A549 (cell line): ENCODE measurements around the gene FAM98C. TPM values are rescaled to one million over a fixed set of nuclear protein-coding genes. Genes with fewer than 3 reads are reported as not detected.

Experiments
- ATAC-seq, 2 experiments: fragments of 200-7000 bp in 1 of 2; fragments of >200 bp in 1 of 2; cut with Nextera tagmentation in 1 of 2; cut with Tn5 transposase in 1 of 2; 3 replicates each; pipeline versions ENCODE4 v1.8.0 to v1.9.1; 2018 to 2020; ENCODE audit warnings: mild to moderate bottlenecking in 1 of 2, moderate library complexity in 1 of 2
- CTCF ChIA-PET: fragments of 300-600 bp; sonication (Branson Sonifier 250); formaldehyde crosslinking; extraction: SDS; loops from one replicate; lab custom pipeline; 2021; ENCODE audit warnings: antibody characterized with exemption, inconsistent platforms; lab: Yijun Ruan, JAX
- POLR2A ChIA-PET: fragments of 350-600 bp; formaldehyde crosslinking; extraction: SDS; loops from one replicate; lab custom pipeline; 2021; ENCODE audit warnings: antibody characterized with exemption, inconsistent platforms; lab: Yijun Ruan, JAX
- DNase-seq, 2 experiments: peaks; one replicate each; pipeline versions ENCODE4 v3.0.0 to v3.0.0-alpha.2; 2011 to 2016; ENCODE audit warnings: low read depth in 1 of 2, low spot score in 1 of 2
- FAIRE-seq: peaks from 2 replicates; lab custom pipeline; 2011; peaks lifted over from hg19 to GRCh38; lab: Jason Lieb, UNC
- H3K27ac ChIP-seq, 2 experiments: fragments of >200 bp; sonication (Bioruptor Twin); formaldehyde crosslinking; 3 replicates each; pipeline ENCODE4 v1.5.1; 2016 to 2017
- H3K4me1 ChIP-seq: fragments of >200 bp; sonication (Bioruptor Twin); formaldehyde crosslinking; 3 replicates; pipeline ENCODE4 v1.6.1; 2016
- H3K4me2 ChIP-seq: fragments of >200 bp; sonication (Bioruptor Twin); formaldehyde crosslinking; 3 replicates; pipeline ENCODE4 v1.6.1; 2016
- H3K4me3 ChIP-seq: fragments of >200 bp; sonication (Bioruptor Twin); formaldehyde crosslinking; 3 replicates; pipeline ENCODE4 v1.5.1; 2016
- H3K9me3 ChIP-seq: fragments of >200 bp; sonication (Bioruptor Twin); formaldehyde crosslinking; 3 replicates; pipeline ENCODE4 v1.6.1; 2016
- CBX2 ChIP-seq: fragments of 200-600 bp; sonication (generic); IDR thresholded peaks from 2 replicates; pipeline ENCODE4 v1.6.1; 2016; ENCODE audit warnings: low read depth, mild to moderate bottlenecking, borderline replicate concordance
- CBX8 ChIP-seq: fragments of 200-600 bp; sonication (generic); IDR thresholded peaks from 2 replicates; pipeline ENCODE4 v1.6.1; 2016
- CHD4 ChIP-seq: fragments of 200-600 bp; sonication (generic); IDR thresholded peaks from 2 replicates; pipeline ENCODE4 v1.6.1; 2016; ENCODE audit warnings: antibody characterized with exemption, mild to moderate bottlenecking, borderline replicate concordance
- EP300 ChIP-seq, 2 experiments: fragments of >200 bp; sonication (Bioruptor Twin); formaldehyde crosslinking; IDR thresholded peaks; 2 replicates in 1 of 2; 3 replicates in 1 of 2; pipeline ENCODE4 v1.6.1; 2016 to 2017
- ESRRA ChIP-seq: fragments of 150-350 bp; IDR thresholded peaks from 2 replicates; pipeline ENCODE4 v1.6.1; 2014; ENCODE audit warnings: mild to moderate bottlenecking, low read length, borderline replicate concordance
- FOSB ChIP-seq: fragments of 250-450 bp; sonication (Bioruptor Pico); IDR thresholded peaks from 2 replicates; pipeline ENCODE4 v1.5.0; 2020; ENCODE audit warnings: mild to moderate bottlenecking, moderate library complexity
- FOSL2 ChIP-seq, 2 experiments: fragments of 450-650 bp in 1 of 2; fragments of >200 bp in 1 of 2; sonication (Bioruptor Twin) in 1 of 2; formaldehyde crosslinking; IDR thresholded peaks; 2 replicates each; pipeline versions ENCODE4 v1.5.0 to v1.6.1; 2016 to 2020; ENCODE audit warnings: mild to moderate bottlenecking in 1 of 2, moderate library complexity in 1 of 2
- KDM5A ChIP-seq: fragments of 200-600 bp; sonication (generic); IDR thresholded peaks from 2 replicates; pipeline ENCODE4 v1.6.1; 2016; ENCODE audit warnings: antibody characterized with exemption, mild to moderate bottlenecking
- MAFK ChIP-seq: fragments of 450-650 bp; IDR thresholded peaks from 2 replicates; pipeline ENCODE4 v1.6.1; 2014; ENCODE audit not compliant: partially characterized antibody
- MAZ ChIP-seq: fragments of 150-350 bp; IDR thresholded peaks from 2 replicates; pipeline ENCODE4 v1.6.1; 2014; ENCODE audit warnings: antibody characterized with exemption, low read depth, low read length, borderline replicate concordance
- NPAS2 ChIP-seq: fragments of 250-450 bp; sonication (Bioruptor Pico); IDR thresholded peaks from 2 replicates; pipeline ENCODE4 v1.8.0; 2022; ENCODE audit warnings: mild to moderate bottlenecking, moderate library complexity, borderline replicate concordance
- PHF8 ChIP-seq: fragments of 200-600 bp; sonication (generic); IDR thresholded peaks from 2 replicates; pipeline ENCODE4 v1.6.1; 2016; ENCODE audit warnings: low read depth, mild to moderate bottlenecking, antibody characterized with exemption, moderate library complexity, borderline replicate concordance
- POLR2A ChIP-seq: IDR thresholded peaks from 2 replicates; pipeline ENCODE4 v1.6.1; 2012; ENCODE audit warnings: mild to moderate bottlenecking, low read length
- POLR2AphosphoS2 ChIP-seq: conservative IDR thresholded peaks from 2 replicates; pipeline ENCODE4 v1.6.1; 2012; ENCODE audit warnings: low read length, improper control_type of control experiment, inconsistent platforms
- RARB ChIP-seq: fragments of 250-450 bp; sonication (Bioruptor Pico); IDR thresholded peaks from 2 replicates; pipeline ENCODE4 v1.8.0; 2021; ENCODE audit warnings: mild to moderate bottlenecking, moderate library complexity
- RFX5 ChIP-seq: fragments of 450-650 bp; IDR thresholded peaks from 2 replicates; pipeline ENCODE4 v1.7.1; 2014; ENCODE audit warnings: antibody characterized with exemption, mild to moderate bottlenecking, moderate library complexity
- RNF2 ChIP-seq: fragments of 200-600 bp; sonication (generic); IDR thresholded peaks from 2 replicates; pipeline ENCODE4 v1.6.1; 2016; ENCODE audit warnings: low read depth, mild to moderate bottlenecking, antibody characterized with exemption, moderate library complexity, borderline replicate concordance
- SREBF2 ChIP-seq: fragments of 450-650 bp; IDR thresholded peaks from 2 replicates; pipeline ENCODE4 v1.6.1; 2014; ENCODE audit warnings: mild to moderate bottlenecking, moderate library complexity
- TFCP2L1 ChIP-seq: fragments of 250-450 bp; sonication (Bioruptor Pico); IDR thresholded peaks from 2 replicates; pipeline ENCODE4 v1.5.0; 2021; ENCODE audit warnings: mild to moderate bottlenecking
- TP53 ChIP-seq: fragments of 250-450 bp; sonication (Bioruptor Pico); IDR thresholded peaks from 2 replicates; pipeline ENCODE4 v1.5.0; 2021; ENCODE audit warnings: mild to moderate bottlenecking, moderate library complexity
- ZC3H11A ChIP-seq: fragments of 450-650 bp; IDR thresholded peaks from 2 replicates; pipeline ENCODE4 v1.6.1; 2014; ENCODE audit warnings: antibody characterized with exemption, mild to moderate bottlenecking
- ZFP36 ChIP-seq: fragments of 450-650 bp; IDR thresholded peaks from 2 replicates; pipeline ENCODE4 v1.6.1; 2014; ENCODE audit warnings: borderline replicate concordance; ENCODE audit not compliant: partially characterized antibody
- ZNF302 ChIP-seq: fragments of 250-450 bp; sonication (Bioruptor Pico); IDR thresholded peaks from 2 replicates; pipeline ENCODE4 v1.9.0; 2021; ENCODE audit warnings: inconsistent platforms, mild to moderate bottlenecking, moderate library complexity
- ZSCAN20 ChIP-seq: fragments of 250-450 bp; sonication (Bioruptor Pico); IDR thresholded peaks from 2 replicates; pipeline ENCODE4 v1.8.0; 2022; ENCODE audit warnings: mild to moderate bottlenecking, moderate library complexity
- WGBS: methylation state at CpG from one replicate; pipeline ENCODE4 v1.1.6; 2017; ENCODE audit errors: missing lambda C conversion rate; 5-methylcytosine and 5-hydroxymethylcytosine counted together
- polyA plus RNA-seq, 4 experiments: library from polyadenylated mRNA; depleted of rRNA in 3 of 4; stranded (reverse); fragments of >200 nt; fragmentation: RNase III in 1 of 4; extraction: RNeasy Plus Mini Kit Qiagen cat#74134 plus additional on column Dnase treatment in 1 of 4; gene quantifications; 2 replicates in 3 of 4; 3 replicates in 1 of 4; pipeline ENCODE4 v1.2.3, GENCODE V29; 2011 to 2017
- TF ChIP-seq, protein P1 (sequence below): IDR thresholded peaks from 2 replicates; pipeline ENCODE4 v1.6.1; 2012
- TF ChIP-seq, protein P2 (sequence below): fragments of 150-350 bp; IDR thresholded peaks from 2 replicates; pipeline ENCODE4 v1.6.1; 2014; ENCODE audit warnings: low read depth, mild to moderate bottlenecking, low read length
- TF ChIP-seq, protein P3 (sequence below): fragments of 200-600 bp; sonication (generic); IDR thresholded peaks from 2 replicates; pipeline ENCODE4 v1.6.1; 2016; ENCODE audit warnings: antibody characterized with exemption, mild to moderate bottlenecking, moderate library complexity
- TF ChIP-seq, protein P4 (sequence below): fragments of >200 bp; sonication (Bioruptor Twin); formaldehyde crosslinking; IDR thresholded peaks from 3 replicates; pipeline ENCODE4 v1.6.1; 2016
- TF ChIP-seq, protein P5 (sequence below): fragments of >200 bp; sonication (Bioruptor Twin); formaldehyde crosslinking; IDR thresholded peaks from 3 replicates; pipeline ENCODE4 v1.5.1; 2016
- TF ChIP-seq, protein P6 (sequence below): IDR thresholded peaks from 2 replicates; pipeline ENCODE4 v1.6.1; 2012

FAM98C gene
- polyA plus RNA-seq, 2 of the 4 experiments (the other 2 are of a cell fraction): 12.8 to 20.4 TPM

DNA sequence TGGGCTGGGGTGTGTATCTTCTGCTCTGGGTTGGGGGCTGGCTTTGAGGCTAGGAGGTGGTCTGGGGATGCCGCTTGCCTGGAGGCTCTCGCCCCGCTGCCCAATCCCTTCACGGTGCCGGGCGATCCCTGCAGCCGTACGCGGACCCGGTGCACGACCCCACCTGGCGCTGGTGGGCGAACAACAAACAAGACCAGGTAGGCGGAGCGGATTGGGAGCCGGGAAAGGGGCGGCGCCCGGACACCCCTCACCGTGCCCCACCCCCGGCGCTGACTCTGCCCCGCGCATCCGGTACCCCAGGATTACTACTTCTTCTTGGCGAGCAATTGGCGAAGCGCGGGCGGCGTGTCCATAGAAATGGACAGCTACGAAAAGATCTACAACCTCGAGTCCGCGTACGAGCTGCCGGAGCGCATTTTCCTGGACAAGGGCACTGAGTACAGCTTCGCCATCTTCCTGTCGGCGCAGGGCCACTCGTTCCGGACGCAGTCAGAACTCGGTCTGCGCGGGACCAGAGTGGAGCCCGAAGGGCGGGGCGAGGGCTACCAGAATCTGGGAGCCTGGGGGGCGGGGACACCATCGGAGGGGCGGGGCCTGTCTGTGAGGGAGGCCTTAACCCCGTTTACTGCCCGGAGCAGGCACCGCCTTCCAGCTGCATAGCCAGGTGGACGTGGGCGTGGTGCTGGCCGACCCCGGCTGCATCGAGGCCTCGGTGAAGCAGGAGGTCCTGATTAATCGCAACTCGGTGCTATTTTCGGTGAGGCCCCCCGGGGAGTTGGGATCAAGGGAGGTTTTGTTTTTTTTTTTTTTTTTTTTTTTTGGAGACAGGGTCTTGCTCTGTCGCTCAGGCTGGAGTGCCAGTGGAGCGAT is 40.6 kb upstream of the FAM98C start:
- no peaks in the 10 kb centered on the region for H3K9me3 ChIP-seq
- FAIRE-seq (peak; percentile 49), DNase-seq (peak; percentile 92 to 94), ATAC-seq (peak; percentile 72 to 80)
- peak overlapping the region; percentile 65 for H3K4me3 ChIP-seq
- H3K4me2 ChIP-seq: peak overlapping the region; percentile 86
- POLR2A ChIA-PET: interaction anchor here (0.5 to 3.0 kb wide), 9 partner anchors 11 to 568 kb away, joined by 3 to 41 read pairs (median 5); partner anchors contain the start of genes C19orf33, FAM98C, GGN and MRPS12
- peaks cover 9% of the 10 kb centered on the region; the same call in 1 of the 3 replicates for H3K4me1 ChIP-seq
- peak overlapping the region; percentile 62 to 81 for H3K27ac ChIP-seq
- CTCF ChIA-PET: interaction anchor here (0.6 to 1.6 kb wide), 14 partner anchors 8 to 855 kb away, joined by 3 to 6 read pairs (median 3); partner anchors contain the start of genes CATSPERG, FAM98C, PPP1R14A and PSMD8
- 2% methylated on average over 68 of the region's 68 CpGs for WGBS
- TF ChIP-seq, protein P1, sequence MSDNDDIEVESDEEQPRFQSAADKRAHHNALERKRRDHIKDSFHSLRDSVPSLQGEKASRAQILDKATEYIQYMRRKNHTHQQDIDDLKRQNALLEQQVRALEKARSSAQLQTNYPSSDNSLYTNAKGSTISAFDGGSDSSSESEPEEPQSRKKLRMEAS: peak; percentile 74
- TF ChIP-seq SREBF2 (no peak), EP300 (IDR thresholded peaks at IDR 0.05) (no peak), CHD4 (no peak), CBX8 (no peak), ZSCAN20 (CRISPR knock-in tag) (no peak), POLR2AphosphoS2 (no peak), TFCP2L1 (no peak), KDM5A (no peak), ZFP36 (no peak), NPAS2 (no peak), CBX2 (no peak), MAZ (no peak; the same call in 1 of the 2 replicates), TP53 (CRISPR knock-in tag) (no peak), ZC3H11A (no peak), MAFK (no peak), POLR2A (peak; percentile 57), ZNF302 (no peak), FOSB (CRISPR knock-in tag) (no peak), RARB (CRISPR knock-in tag) (no peak), FOSL2 (IDR thresholded peaks at IDR 0.05) (no peak), FOSL2 (CRISPR knock-in tag; IDR thresholded peaks at IDR 0.05) (peak; percentile 4; the same call in 1 of the 2 replicates), RNF2 (0 out of 2 replicates have a peak, but pooled peaks have one; percentile 30), ESRRA (no peak), PHF8 (peak; percentile 63; the same call in 1 of the 2 replicates), RFX5 (0 out of 2 replicates have a peak, but pooled peaks have one; percentile 36)
- TF ChIP-seq, protein P2, sequence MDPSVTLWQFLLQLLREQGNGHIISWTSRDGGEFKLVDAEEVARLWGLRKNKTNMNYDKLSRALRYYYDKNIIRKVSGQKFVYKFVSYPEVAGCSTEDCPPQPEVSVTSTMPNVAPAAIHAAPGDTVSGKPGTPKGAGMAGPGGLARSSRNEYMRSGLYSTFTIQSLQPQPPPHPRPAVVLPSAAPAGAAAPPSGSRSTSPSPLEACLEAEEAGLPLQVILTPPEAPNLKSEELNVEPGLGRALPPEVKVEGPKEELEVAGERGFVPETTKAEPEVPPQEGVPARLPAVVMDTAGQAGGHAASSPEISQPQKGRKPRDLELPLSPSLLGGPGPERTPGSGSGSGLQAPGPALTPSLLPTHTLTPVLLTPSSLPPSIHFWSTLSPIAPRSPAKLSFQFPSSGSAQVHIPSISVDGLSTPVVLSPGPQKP: no peak
- TF ChIP-seq, protein P3, sequence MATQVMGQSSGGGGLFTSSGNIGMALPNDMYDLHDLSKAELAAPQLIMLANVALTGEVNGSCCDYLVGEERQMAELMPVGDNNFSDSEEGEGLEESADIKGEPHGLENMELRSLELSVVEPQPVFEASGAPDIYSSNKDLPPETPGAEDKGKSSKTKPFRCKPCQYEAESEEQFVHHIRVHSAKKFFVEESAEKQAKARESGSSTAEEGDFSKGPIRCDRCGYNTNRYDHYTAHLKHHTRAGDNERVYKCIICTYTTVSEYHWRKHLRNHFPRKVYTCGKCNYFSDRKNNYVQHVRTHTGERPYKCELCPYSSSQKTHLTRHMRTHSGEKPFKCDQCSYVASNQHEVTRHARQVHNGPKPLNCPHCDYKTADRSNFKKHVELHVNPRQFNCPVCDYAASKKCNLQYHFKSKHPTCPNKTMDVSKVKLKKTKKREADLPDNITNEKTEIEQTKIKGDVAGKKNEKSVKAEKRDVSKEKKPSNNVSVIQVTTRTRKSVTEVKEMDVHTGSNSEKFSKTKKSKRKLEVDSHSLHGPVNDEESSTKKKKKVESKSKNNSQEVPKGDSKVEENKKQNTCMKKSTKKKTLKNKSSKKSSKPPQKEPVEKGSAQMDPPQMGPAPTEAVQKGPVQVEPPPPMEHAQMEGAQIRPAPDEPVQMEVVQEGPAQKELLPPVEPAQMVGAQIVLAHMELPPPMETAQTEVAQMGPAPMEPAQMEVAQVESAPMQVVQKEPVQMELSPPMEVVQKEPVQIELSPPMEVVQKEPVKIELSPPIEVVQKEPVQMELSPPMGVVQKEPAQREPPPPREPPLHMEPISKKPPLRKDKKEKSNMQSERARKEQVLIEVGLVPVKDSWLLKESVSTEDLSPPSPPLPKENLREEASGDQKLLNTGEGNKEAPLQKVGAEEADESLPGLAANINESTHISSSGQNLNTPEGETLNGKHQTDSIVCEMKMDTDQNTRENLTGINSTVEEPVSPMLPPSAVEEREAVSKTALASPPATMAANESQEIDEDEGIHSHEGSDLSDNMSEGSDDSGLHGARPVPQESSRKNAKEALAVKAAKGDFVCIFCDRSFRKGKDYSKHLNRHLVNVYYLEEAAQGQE: no peak
- TF ChIP-seq, protein P4, sequence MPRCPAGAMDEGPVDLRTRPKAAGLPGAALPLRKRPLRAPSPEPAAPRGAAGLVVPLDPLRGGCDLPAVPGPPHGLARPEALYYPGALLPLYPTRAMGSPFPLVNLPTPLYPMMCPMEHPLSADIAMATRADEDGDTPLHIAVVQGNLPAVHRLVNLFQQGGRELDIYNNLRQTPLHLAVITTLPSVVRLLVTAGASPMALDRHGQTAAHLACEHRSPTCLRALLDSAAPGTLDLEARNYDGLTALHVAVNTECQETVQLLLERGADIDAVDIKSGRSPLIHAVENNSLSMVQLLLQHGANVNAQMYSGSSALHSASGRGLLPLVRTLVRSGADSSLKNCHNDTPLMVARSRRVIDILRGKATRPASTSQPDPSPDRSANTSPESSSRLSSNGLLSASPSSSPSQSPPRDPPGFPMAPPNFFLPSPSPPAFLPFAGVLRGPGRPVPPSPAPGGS: no peak
- TF ChIP-seq, protein P5, sequence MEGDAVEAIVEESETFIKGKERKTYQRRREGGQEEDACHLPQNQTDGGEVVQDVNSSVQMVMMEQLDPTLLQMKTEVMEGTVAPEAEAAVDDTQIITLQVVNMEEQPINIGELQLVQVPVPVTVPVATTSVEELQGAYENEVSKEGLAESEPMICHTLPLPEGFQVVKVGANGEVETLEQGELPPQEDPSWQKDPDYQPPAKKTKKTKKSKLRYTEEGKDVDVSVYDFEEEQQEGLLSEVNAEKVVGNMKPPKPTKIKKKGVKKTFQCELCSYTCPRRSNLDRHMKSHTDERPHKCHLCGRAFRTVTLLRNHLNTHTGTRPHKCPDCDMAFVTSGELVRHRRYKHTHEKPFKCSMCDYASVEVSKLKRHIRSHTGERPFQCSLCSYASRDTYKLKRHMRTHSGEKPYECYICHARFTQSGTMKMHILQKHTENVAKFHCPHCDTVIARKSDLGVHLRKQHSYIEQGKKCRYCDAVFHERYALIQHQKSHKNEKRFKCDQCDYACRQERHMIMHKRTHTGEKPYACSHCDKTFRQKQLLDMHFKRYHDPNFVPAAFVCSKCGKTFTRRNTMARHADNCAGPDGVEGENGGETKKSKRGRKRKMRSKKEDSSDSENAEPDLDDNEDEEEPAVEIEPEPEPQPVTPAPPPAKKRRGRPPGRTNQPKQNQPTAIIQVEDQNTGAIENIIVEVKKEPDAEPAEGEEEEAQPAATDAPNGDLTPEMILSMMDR: no peak
- TF ChIP-seq, protein P6, sequence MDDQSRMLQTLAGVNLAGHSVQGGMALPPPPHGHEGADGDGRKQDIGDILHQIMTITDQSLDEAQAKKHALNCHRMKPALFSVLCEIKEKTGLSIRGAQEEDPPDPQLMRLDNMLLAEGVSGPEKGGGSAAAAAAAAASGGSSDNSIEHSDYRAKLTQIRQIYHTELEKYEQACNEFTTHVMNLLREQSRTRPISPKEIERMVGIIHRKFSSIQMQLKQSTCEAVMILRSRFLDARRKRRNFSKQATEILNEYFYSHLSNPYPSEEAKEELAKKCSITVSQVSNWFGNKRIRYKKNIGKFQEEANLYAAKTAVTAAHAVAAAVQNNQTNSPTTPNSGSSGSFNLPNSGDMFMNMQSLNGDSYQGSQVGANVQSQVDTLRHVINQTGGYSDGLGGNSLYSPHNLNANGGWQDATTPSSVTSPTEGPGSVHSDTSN: 0 out of 2 replicates have a peak, but pooled peaks have one; percentile 13
